HUES48 (cell line): ENCODE data around the gene SLIT3.

Source experiments
- H3K27ac ChIP-seq: one replicate; pipeline ENCODE4 v1.7.0; 2013; ENCODE audit warnings: low read depth, low read length, inconsistent platforms
- H3K27me3 ChIP-seq: 2 replicates; pipeline ENCODE4 v1.6.1; 2013; ENCODE audit warnings: mild to moderate bottlenecking, low read length; ENCODE audit not compliant: control insufficient read depth, insufficient read depth
- H3K36me3 ChIP-seq: 2 replicates; pipeline ENCODE4 v1.6.1; 2013; ENCODE audit warnings: low read length; ENCODE audit not compliant: control insufficient read depth, insufficient read depth
- H3K4me1 ChIP-seq: 2 replicates; pipeline ENCODE4 v1.6.1; 2013; ENCODE audit warnings: mild to moderate bottlenecking, low read length; ENCODE audit not compliant: control insufficient read depth, insufficient read depth
- H3K4me3 ChIP-seq: 2 replicates; pipeline ENCODE4 v1.5.1; 2013; ENCODE audit warnings: mild to moderate bottlenecking, low read depth, low read length
- H3K9ac ChIP-seq: 2 replicates; pipeline ENCODE4 v1.6.1; 2013; ENCODE audit warnings: mild to moderate bottlenecking, low read depth, low read length, moderate library complexity
- H3K9me3 ChIP-seq: 2 replicates; pipeline ENCODE4 v1.6.1; 2013; ENCODE audit warnings: low read length; ENCODE audit not compliant: control insufficient read depth, insufficient read depth

Gene SLIT3

GRCh38 chr5:168858994-168859393 lies 441.9 kb downstream of the SLIT3 start:
- no peaks in the 10 kb centered on the region for H3K4me1 ChIP-seq
- H3K36me3 ChIP-seq, result no peaks in the 10 kb centered on the region
- no peaks in the 10 kb centered on the region for H3K27me3 ChIP-seq
- no peak overlapping the region for H3K9ac ChIP-seq
- H3K4me3 ChIP-seq, result no peak overlapping the region
- H3K9me3 ChIP-seq, result no peaks in the 10 kb centered on the region
- H3K27ac ChIP-seq, result no peak overlapping the region

- H3K36me3 ChIP-seq, result no peaks in the 10 kb centered on the region
- H3K27ac ChIP-seq, result no peak overlapping the region
- no peaks in the 10 kb centered on the region for H3K27me3 ChIP-seq
- H3K9me3 ChIP-seq, result no peaks in the 10 kb centered on the region
- no peak overlapping the region for H3K9ac ChIP-seq
- no peaks in the 10 kb centered on the region for H3K4me1 ChIP-seq
- no peak overlapping the region for H3K4me3 ChIP-seq
Measured at GRCh38 chr5:168858371-168858770, 442.6 kb downstream of the SLIT3 start.

GRCh38 chr5:168853972-168854371 lies 447.0 kb downstream of the SLIT3 start:
- H3K36me3 ChIP-seq, result no peaks in the 10 kb centered on the region
- H3K9me3 ChIP-seq, result no peaks in the 10 kb centered on the region
- H3K9ac ChIP-seq, result no peak overlapping the region
- no peaks in the 10 kb centered on the region for H3K4me1 ChIP-seq
- no peak overlapping the region for H3K27ac ChIP-seq
- H3K27me3 ChIP-seq, result no peaks in the 10 kb centered on the region
- no peak overlapping the region for H3K4me3 ChIP-seq

DNA sequence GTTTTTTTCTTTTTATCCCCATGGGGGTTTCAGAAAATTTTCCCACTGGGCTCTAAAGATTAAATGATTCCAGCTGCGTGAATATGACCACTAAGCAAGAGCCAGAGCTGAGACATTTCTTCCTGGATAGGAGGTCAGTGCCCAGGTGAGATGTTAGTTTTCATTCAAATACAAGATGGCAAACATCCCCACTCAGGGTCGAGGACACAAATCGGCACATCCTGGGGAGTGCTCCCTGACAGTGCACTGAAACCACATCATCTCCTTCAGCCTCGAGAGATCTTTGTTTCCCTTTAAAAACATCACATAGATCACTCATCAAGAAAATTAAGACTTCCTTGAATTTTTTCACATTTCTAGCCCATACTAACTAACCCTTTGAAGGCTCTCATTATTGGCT lies 448.6 kb downstream of the SLIT3 start:
- Histone ChIP-seq H3K36me3 (no peaks in the 10 kb centered on the region), H3K4me3 (no peak overlapping the region), H3K27me3 (no peaks in the 10 kb centered on the region), H3K27ac (no peak overlapping the region), H3K9me3 (no peaks in the 10 kb centered on the region), H3K9ac (no peak overlapping the region), H3K4me1 (no peaks in the 10 kb centered on the region)

DNA sequence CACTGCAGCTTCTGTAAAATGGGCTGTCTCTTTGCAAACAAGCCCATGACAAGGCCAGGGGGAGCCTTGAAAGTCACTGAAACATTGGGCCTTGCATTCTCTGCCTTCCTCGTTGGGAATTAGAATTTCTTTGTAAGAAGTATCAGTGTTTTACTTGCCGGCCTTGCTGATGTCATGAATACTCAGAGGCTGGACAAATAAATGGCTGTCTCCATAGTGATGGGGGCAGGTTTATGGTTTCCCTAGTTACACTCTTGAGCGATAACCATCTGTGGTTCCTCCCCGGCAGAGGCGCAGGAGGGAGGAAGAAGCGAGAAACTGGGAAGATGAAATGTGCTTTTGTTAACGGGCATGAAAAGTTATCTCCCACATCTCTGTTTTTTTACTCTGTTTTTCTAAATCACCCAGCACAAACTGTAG lies 449.0 kb downstream of the SLIT3 start:
- no peaks in the 10 kb centered on the region for H3K9me3 ChIP-seq
- H3K4me1 ChIP-seq, result no peaks in the 10 kb centered on the region
- no peak overlapping the region for H3K9ac ChIP-seq
- no peaks in the 10 kb centered on the region for H3K27me3 ChIP-seq
- H3K27ac ChIP-seq, result no peak overlapping the region
- H3K4me3 ChIP-seq, result no peak overlapping the region
- no peaks in the 10 kb centered on the region for H3K36me3 ChIP-seq

- no peaks in the 10 kb centered on the region for H3K36me3 ChIP-seq
- H3K4me1 ChIP-seq, result no peaks in the 10 kb centered on the region
- H3K27me3 ChIP-seq, result no peaks in the 10 kb centered on the region
- H3K9ac ChIP-seq, result no peak overlapping the region
- no peak overlapping the region for H3K4me3 ChIP-seq
- H3K27ac ChIP-seq, result no peak overlapping the region
- H3K9me3 ChIP-seq, result no peaks in the 10 kb centered on the region
Measured at GRCh38 chr5:168850683-168851082, 450.3 kb downstream of the SLIT3 start.

GRCh38 chr5:168848569-168848968 lies 452.4 kb downstream of the SLIT3 start:
- Histone ChIP-seq H3K27me3 (no peaks in the 10 kb centered on the region), H3K9me3 (no peaks in the 10 kb centered on the region), H3K4me3 (no peak overlapping the region), H3K27ac (no peak overlapping the region), H3K9ac (no peak overlapping the region), H3K4me1 (no peaks in the 10 kb centered on the region), H3K36me3 (no peaks in the 10 kb centered on the region)

DNA sequence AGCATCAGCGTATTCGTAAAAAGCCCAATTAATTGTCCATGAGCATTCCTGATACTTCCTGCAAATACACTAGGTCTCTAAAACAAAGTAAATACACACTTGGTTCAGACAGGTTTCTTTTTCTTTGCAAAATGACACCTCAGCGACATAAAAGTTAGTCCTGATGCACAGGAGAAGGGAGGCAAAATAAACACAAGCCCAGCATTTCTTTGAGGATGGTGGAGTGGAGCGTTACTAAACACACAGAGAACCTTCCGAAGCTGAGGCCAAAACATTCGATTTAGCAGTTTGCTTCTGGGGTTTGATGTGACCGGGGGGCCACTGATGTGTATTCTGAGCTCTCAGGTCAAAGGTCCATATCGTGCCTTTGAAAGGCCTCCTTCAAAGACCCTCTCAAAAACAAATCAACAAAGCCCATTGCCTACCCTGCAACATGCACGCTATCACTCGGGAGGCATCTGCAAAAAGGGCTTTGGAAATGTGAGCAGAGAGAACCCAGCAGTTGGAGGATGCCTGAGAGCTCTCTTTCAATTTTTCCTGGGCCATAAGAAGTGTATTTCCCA lies 453.3 kb downstream of the SLIT3 start:
- Histone ChIP-seq H3K4me1 (no peaks in the 10 kb centered on the region), H3K27me3 (peaks cover 6% of the 10 kb centered on the region; the same call in 1 of the 2 replicates), H3K9ac (no peak overlapping the region), H3K27ac (no peak overlapping the region), H3K36me3 (no peaks in the 10 kb centered on the region), H3K4me3 (no peak overlapping the region), H3K9me3 (no peaks in the 10 kb centered on the region)

DNA sequence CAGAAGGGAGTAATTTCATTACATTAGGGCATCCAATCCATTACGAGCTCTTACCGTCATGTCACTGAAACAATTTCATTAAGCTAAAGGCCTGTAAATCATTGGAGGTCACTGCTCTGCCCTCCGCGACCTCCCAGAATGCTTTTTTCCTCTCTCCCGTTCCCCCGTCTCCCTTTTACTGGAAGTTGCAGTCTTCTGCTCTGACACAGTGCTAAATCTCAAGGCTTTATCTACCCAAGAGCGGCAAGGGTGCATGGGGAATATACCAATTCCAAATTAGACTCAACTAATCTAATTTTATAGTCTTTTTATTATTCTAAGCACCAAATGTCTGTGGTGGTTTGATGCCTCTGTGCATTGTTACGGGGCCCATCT lies 456.0 kb downstream of the SLIT3 start:
- Histone ChIP-seq H3K27ac (no peak overlapping the region), H3K4me3 (no peak overlapping the region), H3K9ac (no peak overlapping the region), H3K4me1 (no peaks in the 10 kb centered on the region), H3K27me3 (peaks cover 13% of the 10 kb centered on the region; the same call in 1 of the 2 replicates), H3K9me3 (no peaks in the 10 kb centered on the region), H3K36me3 (no peaks in the 10 kb centered on the region)

DNA sequence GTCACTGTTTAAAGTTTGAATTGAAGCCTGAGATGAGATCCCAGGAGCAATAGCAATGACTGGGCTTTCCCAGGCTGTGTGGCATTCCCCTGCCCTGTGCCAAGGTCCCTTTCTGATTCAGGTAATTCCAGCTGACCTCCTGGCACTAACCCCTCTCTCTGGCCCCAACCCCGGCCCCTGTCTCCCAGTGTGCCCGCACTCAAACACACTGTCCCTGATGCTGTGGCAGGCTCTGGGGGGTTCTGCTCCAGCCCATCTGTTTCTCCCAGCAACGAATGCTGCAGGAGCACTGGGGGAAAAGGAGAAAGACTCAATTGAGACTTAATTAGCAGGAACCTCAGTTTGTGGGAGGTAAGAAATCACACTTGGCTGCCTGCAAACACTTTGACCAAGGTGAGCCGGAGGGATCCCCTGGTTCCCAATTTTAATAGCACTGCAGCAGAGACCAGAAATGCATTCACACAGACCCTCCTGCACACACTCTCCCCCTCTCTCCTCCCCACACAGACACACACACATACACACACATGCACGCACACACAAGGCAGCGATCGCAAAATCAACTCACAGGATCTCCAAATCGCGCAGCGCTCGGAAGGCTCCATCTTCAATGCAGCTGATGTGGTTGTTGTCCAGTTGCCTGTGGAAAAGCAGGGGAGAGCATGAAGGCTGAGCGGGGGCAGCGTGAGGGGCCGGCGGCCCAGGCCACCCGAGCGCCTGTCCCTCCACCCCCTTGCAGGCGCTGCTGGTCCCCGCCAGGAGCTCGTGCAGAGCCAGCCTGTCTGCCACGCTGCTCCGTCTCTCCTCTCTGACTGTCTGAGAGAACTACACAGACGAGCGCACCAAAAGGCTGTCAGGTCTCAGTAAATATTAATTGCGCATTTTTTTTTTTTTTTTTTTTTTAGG lies 456.7 kb downstream of the SLIT3 start:
- H3K4me1 ChIP-seq, result no peaks in the 10 kb centered on the region
- peaks cover 13% of the 10 kb centered on the region; the same call in 1 of the 2 replicates for H3K27me3 ChIP-seq
- H3K4me3 ChIP-seq, result no peak overlapping the region
- H3K9ac ChIP-seq, result no peak overlapping the region
- no peak overlapping the region for H3K27ac ChIP-seq
- no peaks in the 10 kb centered on the region for H3K9me3 ChIP-seq
- H3K36me3 ChIP-seq, result no peaks in the 10 kb centered on the region

- Histone ChIP-seq H3K27ac (no peak overlapping the region), H3K36me3 (no peaks in the 10 kb centered on the region), H3K27me3 (peaks cover 14% of the 10 kb centered on the region), H3K9me3 (no peaks in the 10 kb centered on the region), H3K9ac (no peak overlapping the region), H3K4me1 (no peaks in the 10 kb centered on the region), H3K4me3 (no peak overlapping the region)
Measured at GRCh38 chr5:168843277-168844015, 457.5 kb downstream of the SLIT3 start.
